Colonic mucosa (tissue), 4 donors: ENCODE measurements around the gene TRIO. TPM values are rescaled to one million over a fixed set of nuclear protein-coding genes. Genes with fewer than 3 reads are reported as not detected.

Experiments used
- DNase-seq: peaks from one replicate; pipeline ENCODE4 v3.0.0-alpha.2; 2020
- H3K27ac ChIP-seq: fragments of 200-600 bp; one replicate; pipeline ENCODE4 v1.8.0; 2021
- H3K27me3 ChIP-seq: fragments of 200-600 bp; one replicate; pipeline ENCODE4 v1.8.0; 2021
- H3K36me3 ChIP-seq: fragments of 200-600 bp; one replicate; pipeline ENCODE4 v1.8.0; 2021
- H3K4me1 ChIP-seq: fragments of 200-600 bp; one replicate; pipeline ENCODE4 v1.8.0; 2021; ENCODE audit warnings: mild to moderate bottlenecking
- H3K4me3 ChIP-seq: fragments of 200-600 bp; one replicate; pipeline ENCODE4 v1.8.0; 2021
- H3K9ac ChIP-seq, 2 donors: one replicate each; pipeline ENCODE4 v1.7.0; 2013; ENCODE audit warnings: control low read depth in 2 of 2, low read depth in 2 of 2, low read length in 2 of 2
- H3K9me3 ChIP-seq: fragments of 200-600 bp; one replicate; pipeline ENCODE4 v1.8.0; 2021
- CTCF ChIP-seq: fragments of 200-600 bp; IDR thresholded peaks from one replicate; pipeline ENCODE4 v1.8.0; 2022; ENCODE audit warnings: antibody characterized with exemption, mild to moderate bottlenecking
- intact Hi-C: fragments of 100-400 bp; cut with DNase I; formaldehyde crosslinking; loops from one replicate; pipeline ENCODE4 v1.14.1; 2022
- total RNA-seq, 2 donors: library from RNA; stranded (reverse); fragmentation: NEBNext Ultra II Directional in 1 of 2; extraction: Animal tissue kit (Norgen Biotek cat#: 25700) in 1 of 2; gene quantifications; one replicate each; pipeline ENCODE4 v1.2.1, GENCODE V29; 2021
- donor health status: healthy.
- donor health status: DM: no; HTN: no; CAD: no.
- donor health status: DM: no; HTN: no; CAD: no.

TRIO gene
- total RNA-seq, 2 donors from 2014 or later = 134 to 138 TPM

DNA sequence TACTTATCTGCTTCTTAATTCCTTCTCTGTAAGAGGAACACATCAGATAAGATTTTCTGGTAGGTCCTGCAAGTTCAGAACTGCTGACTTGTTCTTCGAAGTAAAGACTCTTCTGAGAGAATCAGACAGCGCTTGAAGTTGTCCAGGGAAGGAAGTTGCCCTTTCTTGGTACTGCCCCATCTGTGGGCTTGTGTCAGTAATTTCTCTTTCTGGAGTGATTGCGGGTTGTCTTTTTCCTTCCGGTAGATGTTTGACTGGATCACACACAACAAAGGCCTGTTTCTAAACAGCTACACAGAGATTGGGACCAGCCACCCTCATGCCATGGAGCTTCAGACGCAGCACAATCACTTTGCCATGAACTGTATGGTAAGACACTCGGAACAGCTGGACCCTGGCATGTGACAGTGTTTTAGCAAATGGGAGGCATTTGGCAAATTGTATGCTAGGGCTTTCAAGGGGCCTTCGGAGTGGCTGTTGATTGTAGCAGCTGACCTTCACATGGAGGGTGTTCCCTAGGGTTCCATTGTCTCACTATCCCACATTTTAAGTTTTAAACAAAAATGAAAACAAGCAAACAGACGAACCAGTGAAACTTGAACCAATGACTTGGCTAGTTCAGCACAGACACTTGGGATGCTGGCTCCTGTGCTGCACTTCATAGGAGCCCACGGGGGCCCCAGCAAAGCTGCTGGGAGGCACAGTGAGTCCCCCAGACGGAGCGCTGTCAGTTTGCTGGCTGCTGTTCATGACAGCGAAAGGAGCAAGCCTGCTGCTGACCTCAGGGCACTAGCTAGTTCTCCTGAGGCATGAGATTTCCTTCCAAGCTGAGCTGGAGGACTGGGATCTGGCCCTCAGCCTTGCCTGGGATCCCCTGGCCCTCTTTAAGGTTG lies 149.9 kb downstream of the TRIO start:
- no peak overlapping the region for H3K4me3 ChIP-seq
- H3K27ac ChIP-seq = no peak overlapping the region
- intact Hi-C loops = loop anchor here (10.0 kb wide), 1 partner anchor 298 kb away; no protein-coding TSS in a partner anchor
- no peak for TF ChIP-seq CTCF
- no peaks in the 10 kb centered on the region for H3K9me3 ChIP-seq
- no peaks in the 10 kb centered on the region for H3K4me1 ChIP-seq
- no peaks in the 10 kb centered on the region for H3K27me3 ChIP-seq
- no peak overlapping the region for H3K9ac ChIP-seq
- H3K36me3 ChIP-seq = peaks cover 5% of the 10 kb centered on the region
- no peak for DNase-seq

- TF ChIP-seq CTCF = no peak
- Histone ChIP-seq H3K4me1 (no peaks in the 10 kb centered on the region), H3K36me3 (peaks cover 5% of the 10 kb centered on the region), H3K9ac (no peak overlapping the region), H3K27ac (no peak overlapping the region), H3K9me3 (no peaks in the 10 kb centered on the region), H3K27me3 (no peaks in the 10 kb centered on the region), H3K4me3 (no peak overlapping the region)
- intact Hi-C loops = loop anchor here (10.0 kb wide), 1 partner anchor 301 kb away; no protein-coding TSS in a partner anchor
- no peak for DNase-seq
These were observed 152.5 kb downstream of the TRIO start for GRCh38 chr5:14295610-14296009.

- Histone ChIP-seq H3K36me3 (no peaks in the 10 kb centered on the region), H3K4me3 (no peak overlapping the region), H3K27me3 (no peaks in the 10 kb centered on the region), H3K9me3 (no peaks in the 10 kb centered on the region), H3K27ac (no peak overlapping the region), H3K9ac (no peak overlapping the region), H3K4me1 (no peaks in the 10 kb centered on the region)
- DNase-seq = no peak
- no peak for TF ChIP-seq CTCF
- intact Hi-C loops = loop anchor here (10.0 kb wide), 1 partner anchor 302 kb away; no protein-coding TSS in a partner anchor
These were observed 153.6 kb downstream of the TRIO start for GRCh38 chr5:14296533-14297331.

DNA sequence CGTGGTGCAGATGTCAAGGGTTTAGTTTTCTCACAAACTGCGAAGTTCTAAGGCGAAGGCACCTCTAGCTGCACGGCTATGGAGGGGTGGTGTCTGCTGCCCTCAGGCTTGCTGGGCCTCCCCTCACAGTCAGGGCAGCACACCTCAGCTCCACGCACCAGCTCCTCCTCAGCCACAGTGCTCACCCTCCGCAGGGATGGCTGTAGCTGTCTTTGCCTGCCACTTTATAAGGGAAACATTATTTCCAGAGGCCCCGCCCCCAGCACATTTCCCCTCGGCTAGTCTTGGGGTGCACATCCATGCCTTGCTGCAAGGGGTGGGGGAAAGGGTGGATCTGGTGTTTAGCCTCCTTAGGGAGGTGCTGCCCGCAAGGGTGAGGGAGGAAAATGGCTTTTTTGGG lies 154.6 kb downstream of the TRIO start:
- Histone ChIP-seq H3K4me3 (no peak overlapping the region), H3K27me3 (no peaks in the 10 kb centered on the region), H3K9me3 (no peaks in the 10 kb centered on the region), H3K36me3 (no peaks in the 10 kb centered on the region), H3K27ac (no peak overlapping the region), H3K4me1 (no peaks in the 10 kb centered on the region), H3K9ac (no peak overlapping the region)
- no peak for TF ChIP-seq CTCF
- intact Hi-C loops = loop anchor here (10.0 kb wide), 1 partner anchor 303 kb away; no protein-coding TSS in a partner anchor
- no peak for DNase-seq

DNA sequence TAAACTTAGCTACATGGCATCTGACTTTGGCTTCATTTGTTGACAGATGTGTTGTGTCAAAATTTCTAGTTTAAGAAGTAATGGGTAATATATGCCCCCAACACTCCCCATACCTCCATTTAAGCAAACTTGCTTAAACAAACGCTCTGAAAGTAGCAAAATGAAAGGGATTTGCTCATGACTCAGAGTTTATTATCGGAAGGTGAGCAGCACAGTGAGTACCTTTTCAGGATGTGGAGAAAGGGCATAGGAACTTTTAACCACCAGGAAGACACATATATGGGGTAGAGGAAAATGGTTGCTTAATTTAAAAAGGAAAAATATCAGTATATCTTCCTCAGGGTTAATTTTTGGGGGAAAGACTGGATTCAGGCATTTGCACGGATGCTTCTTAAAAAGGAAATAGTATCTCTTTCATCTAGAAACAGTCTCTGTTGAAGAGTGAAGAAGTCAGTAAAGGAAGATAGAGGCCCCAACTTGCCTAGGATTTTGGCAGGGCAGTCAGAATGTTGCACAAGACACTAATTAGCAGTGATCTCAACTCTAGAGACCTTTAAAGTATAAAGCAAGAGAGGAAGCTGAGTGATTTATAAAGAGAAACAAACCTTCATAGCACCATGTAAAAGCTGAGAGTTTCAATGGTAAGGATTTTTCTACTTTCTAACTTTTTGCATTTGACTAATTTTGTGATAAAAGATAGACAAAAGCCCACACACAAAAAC lies 155.1 kb downstream of the TRIO start:
- no peaks in the 10 kb centered on the region for H3K4me1 ChIP-seq
- TF ChIP-seq CTCF = no peak
- no peak overlapping the region for H3K4me3 ChIP-seq
- H3K27me3 ChIP-seq = no peaks in the 10 kb centered on the region
- H3K9me3 ChIP-seq = no peaks in the 10 kb centered on the region
- no peak overlapping the region for H3K9ac ChIP-seq
- intact Hi-C loops = loop anchor here (10.0 kb wide), 1 partner anchor 303 kb away; no protein-coding TSS in a partner anchor
- no peak overlapping the region for H3K27ac ChIP-seq
- no peak for DNase-seq
- H3K36me3 ChIP-seq = no peaks in the 10 kb centered on the region
